Kidney (tissue), 14 donors: Measurements from ENCODE around the gene LTBP1. TPM values are rescaled to one million over a fixed set of nuclear protein-coding genes. Genes with fewer than 3 reads are reported as not detected.

Source experiments
- DNase-seq, 5 donors: peaks; one replicate each; pipeline ENCODE4 v3.0.0-alpha.2; 2013 to 2020
- FAIRE-seq: peaks from 2 replicates; lab custom pipeline; 2012; peaks lifted over from hg19 to GRCh38; lab: Jason Lieb, UNC
- H3K27ac ChIP-seq, 2 donors: one replicate each; pipeline ENCODE4 v1.7.0; 2013; ENCODE audit warnings: low read depth in 2 of 2, low read length in 2 of 2, inconsistent platforms in 1 of 2
- H3K27me3 ChIP-seq: one replicate; pipeline ENCODE4 v1.7.1; 2013; ENCODE audit warnings: low read length, inconsistent platforms; ENCODE audit not compliant: control insufficient read depth, insufficient read depth
- H3K36me3 ChIP-seq, 3 donors: one replicate each; pipeline versions ENCODE4 v1.7.0 to v1.7.1; 2013; ENCODE audit warnings: low read length in 3 of 3, control low read depth in 1 of 3, inconsistent platforms in 1 of 3; ENCODE audit not compliant: insufficient read depth in 3 of 3, control insufficient read depth in 2 of 3
- H3K4me1 ChIP-seq, 3 donors: one replicate each; pipeline versions ENCODE4 v1.7.0 to v1.7.1; 2013; ENCODE audit warnings: low read length in 3 of 3, inconsistent platforms in 1 of 3, low read depth in 1 of 3; ENCODE audit not compliant: control insufficient read depth in 2 of 3, insufficient read depth in 2 of 3
- H3K4me3 ChIP-seq, 3 donors: one replicate each; pipeline versions ENCODE4 v1.7.0 to v1.8.1; 2013; ENCODE audit warnings: low read length in 3 of 3, control low read depth in 1 of 3, inconsistent platforms in 1 of 3
- H3K9ac ChIP-seq, 3 donors: one replicate each; pipeline versions ENCODE4 v1.7.0 to v1.7.1; 2013; ENCODE audit warnings: low read length in 3 of 3, control low read depth in 1 of 3, inconsistent platforms in 1 of 3
- H3K9me3 ChIP-seq, 3 donors: one replicate each; pipeline versions ENCODE4 v1.7.0 to v1.7.1; 2013; ENCODE audit warnings: low read length in 3 of 3, control low read depth in 1 of 3, inconsistent platforms in 1 of 3; ENCODE audit not compliant: control insufficient read depth in 2 of 3, insufficient read depth in 1 of 3
- intact Hi-C: fragments of 100-400 bp; cut with DNase I; formaldehyde crosslinking; loops from one replicate; pipeline ENCODE4 v1.11.1; 2022
- polyA plus RNA-seq: library from polyadenylated mRNA; stranded (reverse); fragments of 350-450 nt; fragmentation: Illumina TruSeq; extraction: RNeasy Lipid Tissue Mini Kit (QIAGEN cat#74804); gene quantifications from one replicate; pipeline ENCODE4 v1.2.3, GENCODE V29; 2014; ENCODE audit warnings: low read depth, low replicate concordance; ENCODE audit not compliant: insufficient read depth
- total RNA-seq: library from RNA; stranded (reverse); fragmentation: NEBNext Ultra II Directional; extraction: Animal tissue kit (Norgen Biotek cat#: 25700); gene quantifications from one replicate; pipeline ENCODE4 v1.2.1, GENCODE V29; 2021
- TF ChIP-seq, protein P1 (sequence below): IDR thresholded peaks from 3 replicates; pipeline ENCODE4 v1.5.1; 2012; ENCODE audit warnings: mild to moderate bottlenecking, moderate library complexity, borderline replicate concordance; ENCODE audit not compliant: insufficient read depth; ENCODE audit errors: extremely low read depth
- donor health status: control.
- donor health status: control.
- donor health status: control.
- donor health status: control.
- donor health status: control.
- donor health status: DM: yes; HTN: yes; CAD: no.
- donor health status: Normal renal cell carcinoma (clear cell type).

LTBP1 gene
- total and polyA plus RNA-seq, 2 donors from 2014 or later: 9.3 to 39.8 TPM

DNA sequence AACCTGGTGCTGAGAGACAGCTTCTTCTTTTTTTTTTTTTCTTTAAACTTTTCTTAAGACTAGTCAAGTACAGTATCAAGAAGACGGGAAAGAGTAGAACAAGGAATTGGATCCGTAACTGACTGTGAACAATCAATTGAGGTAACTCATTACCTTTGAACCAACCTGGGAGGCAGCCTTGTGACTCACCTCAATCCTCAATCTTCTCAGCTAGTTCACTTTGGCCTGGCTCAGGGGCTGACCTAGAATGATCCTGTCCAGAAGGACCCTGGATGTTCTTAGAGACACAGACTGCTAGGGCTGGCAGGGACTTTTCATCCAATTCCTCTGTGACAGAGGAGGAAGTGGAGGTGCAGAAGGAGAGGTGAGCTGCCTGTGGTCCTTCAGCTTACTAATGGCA is 1.5 kb upstream of the LTBP1 start:
- no peak for FAIRE-seq

DNA sequence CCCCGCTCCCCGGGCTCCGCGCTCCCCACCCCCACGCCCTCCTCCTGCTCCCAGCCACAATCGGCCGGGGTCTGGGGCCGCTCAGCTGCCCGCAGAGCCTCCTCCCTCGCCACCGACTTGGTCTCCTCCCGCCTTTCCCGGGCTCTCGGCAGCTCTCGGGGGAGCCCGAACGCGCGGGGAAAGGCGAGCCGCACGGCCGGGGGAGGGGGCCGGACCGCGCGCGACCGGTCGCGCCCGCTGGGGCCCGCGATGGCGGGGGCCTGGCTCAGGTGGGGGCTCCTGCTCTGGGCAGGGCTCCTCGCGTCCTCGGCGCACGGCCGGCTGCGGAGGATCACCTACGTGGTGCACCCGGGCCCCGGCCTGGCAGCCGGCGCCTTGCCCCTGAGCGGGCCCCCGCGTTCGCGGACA is 327 bp downstream of the LTBP1 start:
- no peak for FAIRE-seq
- no peak overlapping the region for H3K27ac ChIP-seq
- intact Hi-C loops: no loop called here

More for the DNA sequence above, 1.5 kb upstream of the LTBP1 start:
- intact Hi-C loops: no loop called here
- no peak overlapping the region for H3K4me3 ChIP-seq
- no peaks in the 10 kb centered on the region for H3K9me3 ChIP-seq
- H3K27me3 ChIP-seq: no peaks in the 10 kb centered on the region
- no peaks in the 10 kb centered on the region for H3K36me3 ChIP-seq
- DNase-seq: no peak
- no peak overlapping the region for H3K9ac ChIP-seq
- TF ChIP-seq, protein P1, sequence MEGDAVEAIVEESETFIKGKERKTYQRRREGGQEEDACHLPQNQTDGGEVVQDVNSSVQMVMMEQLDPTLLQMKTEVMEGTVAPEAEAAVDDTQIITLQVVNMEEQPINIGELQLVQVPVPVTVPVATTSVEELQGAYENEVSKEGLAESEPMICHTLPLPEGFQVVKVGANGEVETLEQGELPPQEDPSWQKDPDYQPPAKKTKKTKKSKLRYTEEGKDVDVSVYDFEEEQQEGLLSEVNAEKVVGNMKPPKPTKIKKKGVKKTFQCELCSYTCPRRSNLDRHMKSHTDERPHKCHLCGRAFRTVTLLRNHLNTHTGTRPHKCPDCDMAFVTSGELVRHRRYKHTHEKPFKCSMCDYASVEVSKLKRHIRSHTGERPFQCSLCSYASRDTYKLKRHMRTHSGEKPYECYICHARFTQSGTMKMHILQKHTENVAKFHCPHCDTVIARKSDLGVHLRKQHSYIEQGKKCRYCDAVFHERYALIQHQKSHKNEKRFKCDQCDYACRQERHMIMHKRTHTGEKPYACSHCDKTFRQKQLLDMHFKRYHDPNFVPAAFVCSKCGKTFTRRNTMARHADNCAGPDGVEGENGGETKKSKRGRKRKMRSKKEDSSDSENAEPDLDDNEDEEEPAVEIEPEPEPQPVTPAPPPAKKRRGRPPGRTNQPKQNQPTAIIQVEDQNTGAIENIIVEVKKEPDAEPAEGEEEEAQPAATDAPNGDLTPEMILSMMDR: no peak
- no peaks in the 10 kb centered on the region for H3K4me1 ChIP-seq
- no peak overlapping the region for H3K27ac ChIP-seq

DNA sequence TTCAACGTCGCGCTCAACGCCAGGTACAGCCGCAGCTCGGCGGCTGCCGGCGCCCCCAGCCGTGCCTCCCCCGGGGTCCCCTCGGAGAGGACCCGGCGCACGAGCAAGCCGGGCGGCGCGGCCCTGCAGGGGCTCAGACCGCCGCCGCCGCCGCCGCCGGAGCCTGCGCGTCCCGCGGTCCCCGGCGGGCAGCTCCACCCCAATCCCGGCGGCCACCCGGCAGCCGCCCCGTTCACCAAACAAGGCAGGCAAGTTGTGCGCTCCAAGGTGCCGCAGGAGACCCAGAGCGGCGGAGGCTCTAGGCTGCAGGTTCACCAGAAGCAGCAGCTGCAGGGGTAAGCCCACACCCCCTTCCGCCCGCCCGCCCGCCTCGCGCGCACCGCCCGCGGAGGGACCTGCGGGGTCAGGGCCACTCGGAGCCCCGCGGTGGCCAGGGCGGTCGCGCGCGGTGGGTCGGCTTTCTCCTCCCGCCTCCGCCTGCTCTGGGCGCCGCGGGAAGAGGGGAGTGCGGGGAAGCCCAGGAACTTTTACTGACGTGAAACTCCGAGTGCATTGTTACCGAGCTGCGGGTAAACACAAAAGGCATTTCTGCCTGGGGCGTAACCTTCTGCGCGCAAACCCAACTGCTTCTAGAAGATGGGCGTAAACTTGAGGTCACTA is 861 bp downstream of the LTBP1 start:
- H3K9ac ChIP-seq: peak overlapping the region in 1 of 3 donors; percentile 34
- intact Hi-C loops: no loop called here
- FAIRE-seq (no peak), DNase-seq (peak; percentile 69 to 80 (median 76))
- no peaks in the 10 kb centered on the region for H3K9me3 ChIP-seq
- H3K4me3 ChIP-seq: peak overlapping the region; percentile 34 to 48 (median 37)
- H3K27me3 ChIP-seq: no peaks in the 10 kb centered on the region
- H3K4me1 ChIP-seq: no peaks in the 10 kb centered on the region
- TF ChIP-seq, protein P1: no peak
- H3K27ac ChIP-seq: no peak overlapping the region
- H3K36me3 ChIP-seq: no peaks in the 10 kb centered on the region

More for the DNA sequence above, 327 bp downstream of the LTBP1 start:
- no peaks in the 10 kb centered on the region for H3K4me1 ChIP-seq
- no peaks in the 10 kb centered on the region for H3K27me3 ChIP-seq
- TF ChIP-seq, protein P1: no peak
- H3K36me3 ChIP-seq: no peaks in the 10 kb centered on the region
- peak overlapping the region in 1 of 3 donors; percentile 72 for H3K4me3 ChIP-seq
- DNase-seq: peak in 2 of 5 donors; percentile 15 to 76
- no peaks in the 10 kb centered on the region for H3K9me3 ChIP-seq
- H3K9ac ChIP-seq: no peak overlapping the region
